SK-N-SH treated with all-trans-retinoic acid at 6 μM for 48 hours (cell line): ENCODE measurements around the gene FOXRED1.

Experiments used
- ATAC-seq: fragments of 200-7000 bp; cut with Tn5 transposase; 3 replicates; pipeline ENCODE4 v1.9.1; 2020; ENCODE audit warnings: mild to moderate bottlenecking, moderate library complexity
- BACH2 ChIP-seq: fragments of 250-450 bp; sonication (Bioruptor Pico); IDR thresholded peaks from 2 replicates; pipeline ENCODE4 v1.9.0; 2021; ENCODE audit warnings: mild to moderate bottlenecking, borderline replicate concordance
- CSDC2 ChIP-seq: fragments of 250-450 bp; sonication (Bioruptor Pico); IDR thresholded peaks from 2 replicates; pipeline ENCODE4 v1.5.0; 2020; ENCODE audit warnings: mild to moderate bottlenecking, moderate library complexity
- CSRNP3 ChIP-seq: fragments of 250-450 bp; sonication (Bioruptor Pico); IDR thresholded peaks from 2 replicates; pipeline ENCODE4 v1.5.1; 2021; ENCODE audit warnings: mild to moderate bottlenecking, moderate library complexity
- ESRRG ChIP-seq: fragments of 250-450 bp; sonication (Bioruptor Pico); IDR thresholded peaks from 2 replicates; pipeline ENCODE4 v1.6.1; 2021; ENCODE audit warnings: mild to moderate bottlenecking
- ISL1 ChIP-seq: fragments of 250-450 bp; sonication (Bioruptor Pico); IDR thresholded peaks from 2 replicates; pipeline ENCODE4 v2.1.2; 2022; ENCODE audit warnings: mild to moderate bottlenecking, moderate library complexity
- PATZ1 ChIP-seq: fragments of 250-450 bp; sonication (Bioruptor Pico); IDR thresholded peaks from 2 replicates; pipeline ENCODE4 v1.8.0; 2020; ENCODE audit warnings: mild to moderate bottlenecking, moderate library complexity, borderline replicate concordance
- POU6F1 ChIP-seq: fragments of 250-450 bp; sonication (Bioruptor Pico); IDR thresholded peaks from 2 replicates; pipeline ENCODE4 v1.8.0; 2021; ENCODE audit warnings: low read depth, mild to moderate bottlenecking, moderate library complexity, borderline replicate concordance
- PPARA ChIP-seq: fragments of 250-450 bp; sonication (Bioruptor Pico); IDR thresholded peaks from 2 replicates; pipeline ENCODE4 v1.5.0; 2020; ENCODE audit warnings: mild to moderate bottlenecking, borderline replicate concordance
- RARB ChIP-seq: fragments of 250-450 bp; sonication (Bioruptor Pico); IDR thresholded peaks from 2 replicates; pipeline ENCODE4 v1.8.0; 2021; ENCODE audit warnings: mild to moderate bottlenecking, moderate library complexity
- SNAI2 ChIP-seq: fragments of 250-450 bp; sonication (Bioruptor Pico); IDR thresholded peaks from 2 replicates; pipeline ENCODE4 v1.5.0; 2020; ENCODE audit warnings: mild to moderate bottlenecking, moderate library complexity
- TCF4 ChIP-seq: fragments of 250-450 bp; sonication (Bioruptor Pico); IDR thresholded peaks from 2 replicates; pipeline ENCODE4 v1.8.0; 2021; ENCODE audit warnings: mild to moderate bottlenecking, moderate library complexity, borderline replicate concordance
- TSHZ2 ChIP-seq: fragments of 250-450 bp; sonication (Bioruptor Pico); IDR thresholded peaks from 2 replicates; pipeline ENCODE4 v1.5.0; 2020; ENCODE audit warnings: mild to moderate bottlenecking, moderate library complexity
- ZC3H10 ChIP-seq: fragments of 250-450 bp; sonication (Bioruptor Pico); IDR thresholded peaks from 2 replicates; pipeline ENCODE4 v1.5.1; 2021; ENCODE audit warnings: mild to moderate bottlenecking, moderate library complexity
- ZNF70 ChIP-seq: fragments of 450-650 bp; formaldehyde crosslinking; IDR thresholded peaks from 2 replicates; pipeline ENCODE4 v1.5.0; 2020; ENCODE audit warnings: mild to moderate bottlenecking, moderate library complexity
- ZNF8 ChIP-seq: fragments of 450-650 bp; formaldehyde crosslinking; IDR thresholded peaks from 2 replicates; pipeline ENCODE4 v1.5.0; 2020; ENCODE audit warnings: mild to moderate bottlenecking, moderate library complexity

Gene FOXRED1

GRCh38 chr11:126279191-126279590, 10.2 kb downstream of the FOXRED1 start:
- TF ChIP-seq ISL1 (CRISPR knock-in tag) (no peak), ESRRG (CRISPR knock-in tag) (no peak), BACH2 (CRISPR knock-in tag) (no peak), POU6F1 (CRISPR knock-in tag) (no peak), TSHZ2 (no peak), TCF4 (CRISPR knock-in tag) (no peak), ZNF70 (no peak), RARB (CRISPR knock-in tag) (no peak), SNAI2 (CRISPR knock-in tag) (no peak), ZNF8 (CRISPR knock-in tag) (no peak), CSRNP3 (no peak)
- no peak for ATAC-seq

GRCh38 chr11:126280595-126280994, 11.6 kb downstream of the FOXRED1 start:
- ATAC-seq = no peak

More at GRCh38 chr11:126280595-126280994, 11.6 kb downstream of the FOXRED1 start:
- no peak for TF ChIP-seq BACH2 (CRISPR knock-in tag)
- no peak for TF ChIP-seq CSDC2 (CRISPR knock-in tag)
- TF ChIP-seq TSHZ2 = no peak
- TF ChIP-seq PPARA (CRISPR knock-in tag) = no peak
- no peak for TF ChIP-seq PATZ1 (CRISPR knock-in tag)
- TF ChIP-seq ZC3H10 (CRISPR knock-in tag) = no peak
- TF ChIP-seq RARB (CRISPR knock-in tag) = no peak
